ENCODE data around the gene ESYT2. TPM values are rescaled to one million over a fixed set of nuclear protein-coding genes. Genes with fewer than 3 reads are reported as not detected.

ESYT2 gene
- total RNA-seq, 1 experiment from 2014 or later, result 39.0 TPM

DNA sequence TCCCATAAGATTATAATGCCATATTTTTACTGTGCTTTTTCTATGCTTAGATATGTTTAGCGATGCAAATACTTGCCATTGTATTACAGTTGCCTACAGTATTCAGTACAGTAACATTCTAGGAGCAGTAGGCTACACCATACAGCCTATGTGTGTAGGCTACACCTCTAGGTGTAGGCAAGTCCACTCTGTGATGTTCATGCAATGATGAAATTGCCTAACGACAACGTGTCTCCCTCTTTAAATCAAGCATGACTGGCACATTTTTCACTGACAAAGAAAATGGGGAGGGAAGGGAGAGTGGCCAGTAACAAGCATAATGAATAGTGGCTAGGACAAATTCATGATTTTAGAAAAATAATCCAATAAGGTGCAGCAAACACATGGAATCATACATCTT lies 126.4 kb downstream of the ESYT2 start:
- Histone ChIP-seq H3K23me2 (ENCODE audit: insufficient read length, low read depth, low read length, poor library complexity, severe bottlenecking) (peaks cover 18% of the 10 kb centered on the region), H3K14ac (ENCODE audit: insufficient read depth, low read length) (no peak overlapping the region), H3K4me1 (ENCODE audit: insufficient read depth, low read length) (peaks cover 3% of the 10 kb centered on the region), H4K91ac (ENCODE audit: insufficient read length, low read depth, low read length) (no peak overlapping the region), H2BK12ac (ENCODE audit: insufficient read length, low read depth, low read length) (no peak overlapping the region), H3K79me2 (ENCODE audit: insufficient read depth, low read length) (peaks cover 21% of the 10 kb centered on the region; the same call in 1 of the 2 replicates), H3K4ac (ENCODE audit: low read depth, low read length) (no peak overlapping the region), H3K27ac (ENCODE audit: insufficient read length, low read depth, low read length) (no peak overlapping the region), H3K27me3 (ENCODE audit: insufficient read depth, low read length) (no peaks in the 10 kb centered on the region), H3K56ac (ENCODE audit: insufficient read length, low read depth, low read length) (no peak overlapping the region), H2BK15ac (ENCODE audit: low read depth, low read length) (no peak overlapping the region), H3T11ph (ENCODE audit: low read length) (no peak overlapping the region), H3K4me2 (ENCODE audit: insufficient read depth, insufficient read length, low read length) (peak overlapping the region; percentile 89), H3K79me1 (ENCODE audit: insufficient read depth, low read depth, low read length, poor library complexity, severe bottlenecking) (peaks cover 6% of the 10 kb centered on the region), H2AK5ac (ENCODE audit: insufficient read length, low read length) (no peak overlapping the region), H4K5ac (ENCODE audit: insufficient read length, low read depth, low read length) (no peak overlapping the region), H2BK120ac (ENCODE audit: low read depth, low read length, poor library complexity, severe bottlenecking) (no peak overlapping the region), H2BK5ac (ENCODE audit: insufficient read length, low read length) (no peak overlapping the region), H3K9ac (ENCODE audit: extremely low read depth, insufficient read length, low read length) (no peak overlapping the region), H2AFZ (ENCODE audit: low read length) (no peak overlapping the region), H2BK20ac (ENCODE audit: low read depth, low read length, poor library complexity, severe bottlenecking) (no peak overlapping the region), H3K9me3 (ENCODE audit: control insufficient read depth, low read depth, low read length) (peaks cover 7% of the 10 kb centered on the region), H4K8ac (replicated peaks; ENCODE audit: insufficient read length, low read depth, low read length) (no peak overlapping the region), H4K20me1 (ENCODE audit: control insufficient read depth, insufficient read depth, insufficient read length) (no peaks in the 10 kb centered on the region), H3K23ac (ENCODE audit: insufficient read length, low read depth, low read length) (no peak overlapping the region), H3K18ac (ENCODE audit: insufficient read length, low read depth, low read length) (no peak overlapping the region)
- H3K27ac Mint-ChIP-seq, result peak overlapping the region in 1 of 3 experiments; percentile 32; a peak in 2 of 7 replicates
- H3K4me1 Mint-ChIP-seq, result peaks cover 41 to 42% of the 10 kb centered on the region in 2 experiments
- H3K4me3 Mint-ChIP-seq, result peak overlapping the region; percentile 81 to 86
- no peak for DNase-seq
- no CpG with 5 or more reads among the region's 3 CpGs for WGBS (ENCODE audit: extremely low coverage, insufficient read length, low lambda C conversion rate)
- peaks cover 5 to 6% of the 10 kb centered on the region in 2 experiments; a peak in 4 of 5 replicates for H3K9me3 Mint-ChIP-seq
- no peaks in the 10 kb centered on the region; the same call in 1 of the 2 replicates for H3K27me3 Mint-ChIP-seq (ENCODE audit: low read depth)
- H3K36me3 Mint-ChIP-seq (ENCODE audit: insufficient read depth in 1 of 3, low read depth in 3 of 3), result peaks cover 29 to 44% (median 43%) of the 10 kb centered on the region in 3 experiments
- TF ChIP-seq, protein P1, sequence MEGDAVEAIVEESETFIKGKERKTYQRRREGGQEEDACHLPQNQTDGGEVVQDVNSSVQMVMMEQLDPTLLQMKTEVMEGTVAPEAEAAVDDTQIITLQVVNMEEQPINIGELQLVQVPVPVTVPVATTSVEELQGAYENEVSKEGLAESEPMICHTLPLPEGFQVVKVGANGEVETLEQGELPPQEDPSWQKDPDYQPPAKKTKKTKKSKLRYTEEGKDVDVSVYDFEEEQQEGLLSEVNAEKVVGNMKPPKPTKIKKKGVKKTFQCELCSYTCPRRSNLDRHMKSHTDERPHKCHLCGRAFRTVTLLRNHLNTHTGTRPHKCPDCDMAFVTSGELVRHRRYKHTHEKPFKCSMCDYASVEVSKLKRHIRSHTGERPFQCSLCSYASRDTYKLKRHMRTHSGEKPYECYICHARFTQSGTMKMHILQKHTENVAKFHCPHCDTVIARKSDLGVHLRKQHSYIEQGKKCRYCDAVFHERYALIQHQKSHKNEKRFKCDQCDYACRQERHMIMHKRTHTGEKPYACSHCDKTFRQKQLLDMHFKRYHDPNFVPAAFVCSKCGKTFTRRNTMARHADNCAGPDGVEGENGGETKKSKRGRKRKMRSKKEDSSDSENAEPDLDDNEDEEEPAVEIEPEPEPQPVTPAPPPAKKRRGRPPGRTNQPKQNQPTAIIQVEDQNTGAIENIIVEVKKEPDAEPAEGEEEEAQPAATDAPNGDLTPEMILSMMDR (conservative IDR thresholded peaks at IDR 0.05), result no peak
